Measurements from ENCODE around the gene RNF213.
A peak's percentile ranks its signal among the peaks of the same experiment; 100 is the strongest.
"Not testable (repeated sequence)": the region's sequence is repeated elsewhere in the genome, so short reads cannot be mapped to it uniquely, and the experiment has no call there.

RNF213 gene

GRCh38 chr17:80224683-80225082 is 36.0 kb upstream of the RNF213 start:
- no peak for DNase-seq

GRCh38 chr17:80225230-80225629 is 35.4 kb upstream of the RNF213 start:
- no peak for DNase-seq

GRCh38 chr17:80227156-80227555 is 33.5 kb upstream of the RNF213 start:
- no peak for DNase-seq

- no peak for DNase-seq
Observed at GRCh38 chr17:80227666-80228065, 33.0 kb upstream of the RNF213 start.

- DNase-seq: no peak
Observed at GRCh38 chr17:80228477-80228876, 32.2 kb upstream of the RNF213 start.

- no peak for DNase-seq
Observed at GRCh38 chr17:80229011-80229410, 31.6 kb upstream of the RNF213 start.

GRCh38 chr17:80232438-80232837 is 28.2 kb upstream of the RNF213 start:
- no peak for DNase-seq

- no peak for DNase-seq
Observed at GRCh38 chr17:80233202-80233601, 27.4 kb upstream of the RNF213 start.

GRCh38 chr17:80236911-80237310 is 23.7 kb upstream of the RNF213 start:
- DNase-seq: no peak

- DNase-seq: no peak
Observed at GRCh38 chr17:80237386-80237785, 23.3 kb upstream of the RNF213 start.

GRCh38 chr17:80242505-80242904 is 18.1 kb upstream of the RNF213 start:
- DNase-seq: no peak

GRCh38 chr17:80243526-80244433 is 16.9 kb upstream of the RNF213 start:
- DNase-seq: no peak

GRCh38 chr17:80244448-80244847 is 16.2 kb upstream of the RNF213 start:
- DNase-seq: not testable (repeated sequence)

GRCh38 chr17:80244871-80245509 is 15.7 kb upstream of the RNF213 start:
- DNase-seq: no peak

GRCh38 chr17:80245566-80246265 is 14.9 kb upstream of the RNF213 start:
- DNase-seq: no peak

GRCh38 chr17:80246266-80246681 is 14.4 kb upstream of the RNF213 start:
- no peak for DNase-seq

GRCh38 chr17:80246726-80247125 is 13.9 kb upstream of the RNF213 start:
- DNase-seq: no peak

- DNase-seq: no peak
Observed at GRCh38 chr17:80247561-80247960, 13.1 kb upstream of the RNF213 start.

GRCh38 chr17:80248001-80248893 is 12.4 kb upstream of the RNF213 start:
- no peak for DNase-seq

GRCh38 chr17:80248894-80249710 is 11.6 kb upstream of the RNF213 start:
- no peak for DNase-seq

- no peak for DNase-seq
Observed at GRCh38 chr17:80251966-80252365, 8.7 kb upstream of the RNF213 start.

- peak; percentile 77 for DNase-seq
Observed at GRCh38 chr17:80252871-80253270, 7.8 kb upstream of the RNF213 start.

Measured in T-helper 9 cell (primary cell).